ENCODE measurements around the gene SPC25. TPM values are rescaled to one million over a fixed set of nuclear protein-coding genes. Genes with fewer than 3 reads are reported as not detected.

SPC25 gene
- total RNA-seq, 1 donor, result 7.3 TPM

DNA sequence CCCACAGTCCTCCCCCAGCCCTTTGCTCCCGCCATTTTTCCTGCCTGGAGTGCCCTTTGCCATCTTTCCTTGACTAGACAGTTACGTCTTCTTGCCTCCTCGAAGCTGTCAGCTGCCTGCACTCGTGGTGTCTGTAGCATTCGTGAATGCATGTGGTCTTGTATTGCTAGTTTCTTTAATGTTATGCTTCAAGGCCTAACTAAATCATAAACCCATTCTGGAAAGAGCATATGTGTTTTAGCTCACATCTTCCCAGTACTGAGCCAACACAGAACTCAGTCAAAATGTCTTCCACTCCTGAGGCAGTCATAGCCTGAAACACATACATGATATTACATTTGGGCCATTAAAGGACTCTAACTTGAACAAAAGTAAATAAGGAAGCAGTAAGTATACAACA is 35.6 kb downstream of the SPC25 start:
- no peak overlapping the region for H3K4me3 ChIP-seq (ENCODE audit: low read depth, low read length)
- TF ChIP-seq, protein P1, sequence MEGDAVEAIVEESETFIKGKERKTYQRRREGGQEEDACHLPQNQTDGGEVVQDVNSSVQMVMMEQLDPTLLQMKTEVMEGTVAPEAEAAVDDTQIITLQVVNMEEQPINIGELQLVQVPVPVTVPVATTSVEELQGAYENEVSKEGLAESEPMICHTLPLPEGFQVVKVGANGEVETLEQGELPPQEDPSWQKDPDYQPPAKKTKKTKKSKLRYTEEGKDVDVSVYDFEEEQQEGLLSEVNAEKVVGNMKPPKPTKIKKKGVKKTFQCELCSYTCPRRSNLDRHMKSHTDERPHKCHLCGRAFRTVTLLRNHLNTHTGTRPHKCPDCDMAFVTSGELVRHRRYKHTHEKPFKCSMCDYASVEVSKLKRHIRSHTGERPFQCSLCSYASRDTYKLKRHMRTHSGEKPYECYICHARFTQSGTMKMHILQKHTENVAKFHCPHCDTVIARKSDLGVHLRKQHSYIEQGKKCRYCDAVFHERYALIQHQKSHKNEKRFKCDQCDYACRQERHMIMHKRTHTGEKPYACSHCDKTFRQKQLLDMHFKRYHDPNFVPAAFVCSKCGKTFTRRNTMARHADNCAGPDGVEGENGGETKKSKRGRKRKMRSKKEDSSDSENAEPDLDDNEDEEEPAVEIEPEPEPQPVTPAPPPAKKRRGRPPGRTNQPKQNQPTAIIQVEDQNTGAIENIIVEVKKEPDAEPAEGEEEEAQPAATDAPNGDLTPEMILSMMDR (IDR thresholded peaks at IDR 0.05; ENCODE audit: insufficient read depth, low read depth, low read length), result no peak
- DNase-seq (ENCODE audit: low read depth), result no peak

DNA sequence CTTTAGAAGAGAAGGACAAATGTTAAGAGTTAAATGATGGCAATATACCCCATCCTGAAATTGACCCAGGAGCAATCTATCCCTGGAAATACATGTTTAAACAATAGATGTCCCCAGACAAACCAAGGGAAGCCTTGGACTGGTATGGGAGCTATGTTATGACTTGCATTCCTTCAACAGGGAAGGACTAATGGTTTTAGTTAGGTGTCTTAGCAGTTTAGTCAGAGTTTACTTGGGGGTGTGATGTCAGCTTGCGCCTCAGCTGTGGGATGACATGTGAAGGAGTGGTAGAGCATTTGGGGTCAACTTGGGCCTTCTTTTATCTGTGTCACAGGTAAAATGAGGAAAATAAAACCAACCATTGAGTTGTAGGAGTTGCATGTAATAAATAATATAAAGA is 36.8 kb downstream of the SPC25 start:
- TF ChIP-seq, protein P1 (IDR thresholded peaks at IDR 0.05; ENCODE audit: insufficient read depth, low read depth, low read length), result no peak
- no peak for DNase-seq (ENCODE audit: low read depth)
- H3K4me3 ChIP-seq (ENCODE audit: low read depth, low read length), result no peak overlapping the region

DNA sequence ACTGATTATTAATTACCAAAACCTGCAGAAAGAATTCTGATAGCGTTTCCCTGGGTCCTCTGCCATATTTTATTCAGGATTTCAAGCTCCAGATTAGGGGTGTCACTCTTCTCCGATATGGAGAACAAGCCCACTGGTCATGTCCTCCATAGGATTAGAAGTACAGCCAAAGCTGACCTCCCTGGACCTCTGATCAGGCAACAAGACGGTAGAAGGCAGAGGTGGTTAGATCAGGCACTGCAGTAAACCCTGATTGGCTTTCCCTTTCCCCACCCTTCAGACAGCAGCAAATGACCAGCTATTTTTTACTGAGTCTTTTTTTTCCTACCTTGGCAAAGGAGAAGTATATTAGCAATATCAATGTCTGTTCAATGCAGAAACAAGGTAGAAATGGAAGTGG is 37.7 kb downstream of the SPC25 start:
- DNase-seq (ENCODE audit: low read depth), result no peak

GRCh38 chr2:168851674-168852320 is 38.4 kb downstream of the SPC25 start:
- TF ChIP-seq, protein P1 (IDR thresholded peaks at IDR 0.05; ENCODE audit: insufficient read depth, low read depth, low read length), result no peak
- DNase-seq (ENCODE audit: low read depth), result peak; percentile 47
- no peak overlapping the region for H3K4me3 ChIP-seq (ENCODE audit: low read depth, low read length)

More for the DNA sequence above, 37.7 kb downstream of the SPC25 start:
- TF ChIP-seq, protein P1 (IDR thresholded peaks at IDR 0.05; ENCODE audit: insufficient read depth, low read depth, low read length), result no peak
- no peak overlapping the region for H3K4me3 ChIP-seq (ENCODE audit: low read depth, low read length)

GRCh38 chr2:168850846-168851245 is 39.4 kb downstream of the SPC25 start:
- TF ChIP-seq, protein P1 (IDR thresholded peaks at IDR 0.05; ENCODE audit: insufficient read depth, low read depth, low read length), result no peak
- DNase-seq (ENCODE audit: low read depth), result no peak
- no peak overlapping the region for H3K4me3 ChIP-seq (ENCODE audit: low read depth, low read length)

DNA sequence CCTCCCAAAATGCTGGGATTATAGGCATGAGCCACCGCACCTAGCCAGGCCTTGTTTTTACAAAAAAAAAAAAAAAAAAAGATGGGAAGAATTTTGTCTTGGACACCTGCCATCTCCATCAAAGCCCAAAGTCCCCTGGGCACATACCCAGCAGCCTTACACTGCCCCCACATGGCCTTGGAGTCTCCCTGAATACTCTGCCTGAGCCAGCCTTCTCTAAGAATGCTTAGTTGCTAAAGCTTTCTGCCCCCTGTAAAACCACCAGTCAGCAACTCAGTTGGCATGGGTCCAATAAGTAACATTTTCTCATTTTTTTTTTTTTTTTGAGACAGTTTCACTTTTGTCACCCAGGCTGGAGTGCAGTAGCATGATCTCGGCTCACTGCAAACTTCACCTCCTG is 40.6 kb downstream of the SPC25 start:
- H3K4me3 ChIP-seq (ENCODE audit: low read depth, low read length), result no peak overlapping the region
- DNase-seq (ENCODE audit: low read depth), result peak; percentile 15
- TF ChIP-seq, protein P1 (IDR thresholded peaks at IDR 0.05; ENCODE audit: insufficient read depth, low read depth, low read length), result no peak

GRCh38 chr2:168848225-168848624 is 42.0 kb downstream of the SPC25 start:
- TF ChIP-seq, protein P1 (IDR thresholded peaks at IDR 0.05; ENCODE audit: insufficient read depth, low read depth, low read length), result no peak
- DNase-seq (ENCODE audit: low read depth), result no peak
- H3K4me3 ChIP-seq (ENCODE audit: low read depth, low read length), result no peak overlapping the region

Measured in fibroblast of villous mesenchyme (primary cell).